ENCODE measurements around the gene HYI. TPM values are rescaled to one million over a fixed set of nuclear protein-coding genes. Genes with fewer than 3 reads are reported as not detected.

Gene HYI
- total RNA-seq, 4 donors from 2014 or later = 7.4 to 13.4 (median 10.7) TPM

GRCh38 chr1:43491061-43491460 lies 37.3 kb upstream of the HYI start:
- H3K9me3 ChIP-seq = no peaks in the 10 kb centered on the region

GRCh38 chr1:43488165-43488564 lies 34.4 kb upstream of the HYI start:
- Histone ChIP-seq H3K27me3 (no peaks in the 10 kb centered on the region), H3K4me1 (no peaks in the 10 kb centered on the region), H3K36me3 (no peaks in the 10 kb centered on the region), H3K4me3 (no peak overlapping the region), H3K9me3 (no peaks in the 10 kb centered on the region), H3K27ac (no peak overlapping the region)
- ATAC-seq (no peak), DNase-seq (no peak)
- intact Hi-C loops (cut with DNase I; ENCODE audit: low total_unique reads) (no loop called here), in situ Hi-C loops (cut with MboI; ENCODE audit: low sequenced_read_pairs in 4 of 4) (no loop called here)
- TF ChIP-seq POLR2A (IDR thresholded peaks at IDR 0.05) = no peak
- TF ChIP-seq CTCF (IDR thresholded peaks at IDR 0.05 in 4 of 5, conservative IDR thresholded peaks at IDR 0.05 in 1 of 5) = no peak

More at GRCh38 chr1:43491061-43491460, 37.3 kb upstream of the HYI start:
- no peak overlapping the region for H3K27ac ChIP-seq
- intact Hi-C loops (cut with DNase I; ENCODE audit: low total_unique reads) = no loop called here
- in situ Hi-C loops (cut with MboI; ENCODE audit: low sequenced_read_pairs in 4 of 4) = no loop called here
- DNase-seq (no peak), ATAC-seq (no peak)
- no peak overlapping the region for H3K4me3 ChIP-seq
- H3K27me3 ChIP-seq = no peaks in the 10 kb centered on the region
- no peak for TF ChIP-seq POLR2A (IDR thresholded peaks at IDR 0.05)
- no peak for TF ChIP-seq CTCF (IDR thresholded peaks at IDR 0.05 in 4 of 5, conservative IDR thresholded peaks at IDR 0.05 in 1 of 5)
- no peaks in the 10 kb centered on the region for H3K4me1 ChIP-seq
- H3K36me3 ChIP-seq = no peaks in the 10 kb centered on the region

- no peak for TF ChIP-seq CTCF (IDR thresholded peaks at IDR 0.05 in 4 of 5, conservative IDR thresholded peaks at IDR 0.05 in 1 of 5)
- TF ChIP-seq POLR2A (IDR thresholded peaks at IDR 0.05) = no peak
- no peak overlapping the region for H3K27ac ChIP-seq
- no peak for ATAC-seq
- H3K4me1 ChIP-seq = no peaks in the 10 kb centered on the region
- intact Hi-C loops (cut with DNase I; ENCODE audit: low total_unique reads) = no loop called here
- H3K9me3 ChIP-seq = no peaks in the 10 kb centered on the region
- H3K36me3 ChIP-seq = no peaks in the 10 kb centered on the region
- DNase-seq = no peak
- no peak overlapping the region for H3K4me3 ChIP-seq
- in situ Hi-C loops (cut with MboI; ENCODE audit: low sequenced_read_pairs in 4 of 4) = no loop called here
- H3K27me3 ChIP-seq = no peaks in the 10 kb centered on the region
Measured at GRCh38 chr1:43484367-43484766, 30.6 kb upstream of the HYI start.

- H3K27me3 ChIP-seq = no peaks in the 10 kb centered on the region
- TF ChIP-seq POLR2A (IDR thresholded peaks at IDR 0.05) (no peak), CTCF (IDR thresholded peaks at IDR 0.05 in 4 of 5, conservative IDR thresholded peaks at IDR 0.05 in 1 of 5) (no peak)
- H3K36me3 ChIP-seq = no peaks in the 10 kb centered on the region
- intact Hi-C loops (cut with DNase I; ENCODE audit: low total_unique reads) = no loop called here
- H3K27ac ChIP-seq = no peak overlapping the region
- DNase-seq (no peak), ATAC-seq (no peak)
- no peak overlapping the region for H3K4me3 ChIP-seq
- no peaks in the 10 kb centered on the region for H3K4me1 ChIP-seq
- in situ Hi-C loops (cut with MboI; ENCODE audit: low sequenced_read_pairs in 4 of 4) = no loop called here
- no peaks in the 10 kb centered on the region for H3K9me3 ChIP-seq
Measured at GRCh38 chr1:43482215-43482614, 28.5 kb upstream of the HYI start.

GRCh38 chr1:43481491-43481890 lies 27.8 kb upstream of the HYI start:
- H3K4me3 ChIP-seq = no peak overlapping the region
- in situ Hi-C loops (cut with MboI; ENCODE audit: low sequenced_read_pairs in 4 of 4) (no loop called here), intact Hi-C loops (cut with DNase I; ENCODE audit: low total_unique reads) (no loop called here)
- H3K9me3 ChIP-seq = no peaks in the 10 kb centered on the region
- no peaks in the 10 kb centered on the region for H3K4me1 ChIP-seq
- H3K36me3 ChIP-seq = no peaks in the 10 kb centered on the region
- TF ChIP-seq POLR2A (IDR thresholded peaks at IDR 0.05) = no peak
- no peak for TF ChIP-seq CTCF (IDR thresholded peaks at IDR 0.05 in 4 of 5, conservative IDR thresholded peaks at IDR 0.05 in 1 of 5)
- no peaks in the 10 kb centered on the region for H3K27me3 ChIP-seq
- DNase-seq (no peak), ATAC-seq (no peak)
- H3K27ac ChIP-seq = no peak overlapping the region
